ENCODE results near the gene REG4.

REG4 gene

GRCh38 chr1:119797162-119797561, 14.1 kb downstream of the REG4 start:
- FAIRE-seq (no peak), DNase-seq (ENCODE audit: insufficient read length, low spot score) (no peak)
- TF ChIP-seq, protein P1, sequence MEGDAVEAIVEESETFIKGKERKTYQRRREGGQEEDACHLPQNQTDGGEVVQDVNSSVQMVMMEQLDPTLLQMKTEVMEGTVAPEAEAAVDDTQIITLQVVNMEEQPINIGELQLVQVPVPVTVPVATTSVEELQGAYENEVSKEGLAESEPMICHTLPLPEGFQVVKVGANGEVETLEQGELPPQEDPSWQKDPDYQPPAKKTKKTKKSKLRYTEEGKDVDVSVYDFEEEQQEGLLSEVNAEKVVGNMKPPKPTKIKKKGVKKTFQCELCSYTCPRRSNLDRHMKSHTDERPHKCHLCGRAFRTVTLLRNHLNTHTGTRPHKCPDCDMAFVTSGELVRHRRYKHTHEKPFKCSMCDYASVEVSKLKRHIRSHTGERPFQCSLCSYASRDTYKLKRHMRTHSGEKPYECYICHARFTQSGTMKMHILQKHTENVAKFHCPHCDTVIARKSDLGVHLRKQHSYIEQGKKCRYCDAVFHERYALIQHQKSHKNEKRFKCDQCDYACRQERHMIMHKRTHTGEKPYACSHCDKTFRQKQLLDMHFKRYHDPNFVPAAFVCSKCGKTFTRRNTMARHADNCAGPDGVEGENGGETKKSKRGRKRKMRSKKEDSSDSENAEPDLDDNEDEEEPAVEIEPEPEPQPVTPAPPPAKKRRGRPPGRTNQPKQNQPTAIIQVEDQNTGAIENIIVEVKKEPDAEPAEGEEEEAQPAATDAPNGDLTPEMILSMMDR (IDR thresholded peaks at IDR 0.05; ENCODE audit: insufficient read depth, missing control alignments): no peak

- FAIRE-seq (no peak), DNase-seq (ENCODE audit: insufficient read length, low spot score) (no peak)
- TF ChIP-seq, protein P1 (IDR thresholded peaks at IDR 0.05; ENCODE audit: insufficient read depth, missing control alignments): no peak
These were observed 15.7 kb downstream of the REG4 start for GRCh38 chr1:119795261-119796200.

DNA sequence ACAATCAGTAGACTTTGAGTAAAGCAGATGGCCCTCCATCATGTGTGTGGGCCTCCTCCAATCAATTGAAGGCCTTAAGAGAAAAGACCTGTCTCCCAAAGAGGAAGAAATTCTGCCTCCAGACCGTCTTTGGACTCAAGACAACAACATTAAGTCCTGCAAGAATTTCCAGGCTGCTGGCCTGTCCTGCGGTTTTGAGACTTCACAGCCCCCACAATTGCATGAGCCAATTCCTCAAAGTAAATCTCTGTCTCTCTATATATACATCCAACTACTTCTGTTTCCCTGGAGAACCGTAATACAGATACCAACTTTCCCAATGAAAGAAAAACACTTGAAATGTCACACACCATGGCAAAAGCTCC, 16.4 kb downstream of the REG4 start:
- DNase-seq (ENCODE audit: insufficient read length, low spot score) (no peak), FAIRE-seq (no peak)
- TF ChIP-seq, protein P1 (IDR thresholded peaks at IDR 0.05; ENCODE audit: insufficient read depth, missing control alignments): no peak

- no peak for DNase-seq (ENCODE audit: insufficient read length, low spot score)
- no peak for FAIRE-seq
- TF ChIP-seq, protein P1 (IDR thresholded peaks at IDR 0.05; ENCODE audit: insufficient read depth, missing control alignments): no peak
These were observed 16.9 kb downstream of the REG4 start for GRCh38 chr1:119794230-119794875.

DNA sequence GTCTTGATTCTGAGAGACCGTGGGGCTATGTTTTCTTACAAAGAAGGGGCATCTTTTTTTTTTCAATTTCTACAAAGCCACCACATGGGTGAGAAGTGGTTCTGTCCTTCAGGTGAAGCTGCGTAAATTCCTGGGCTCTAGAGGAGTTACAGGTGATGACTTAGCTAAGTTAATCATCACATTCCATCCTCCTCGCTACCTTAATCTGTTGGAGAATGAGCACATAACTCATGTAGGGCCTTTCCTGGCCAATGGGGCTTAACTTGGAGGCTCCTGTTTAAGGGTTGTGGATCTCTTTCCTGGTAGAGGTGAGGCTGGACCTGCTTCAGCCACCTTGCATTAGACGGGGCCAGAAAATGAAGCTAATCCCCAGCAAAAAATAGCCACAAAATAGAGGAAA, 19.9 kb downstream of the REG4 start:
- FAIRE-seq: no peak
- TF ChIP-seq, protein P1 (IDR thresholded peaks at IDR 0.05; ENCODE audit: insufficient read depth, missing control alignments): no peak
- DNase-seq (ENCODE audit: insufficient read length, low spot score): no peak

DNA sequence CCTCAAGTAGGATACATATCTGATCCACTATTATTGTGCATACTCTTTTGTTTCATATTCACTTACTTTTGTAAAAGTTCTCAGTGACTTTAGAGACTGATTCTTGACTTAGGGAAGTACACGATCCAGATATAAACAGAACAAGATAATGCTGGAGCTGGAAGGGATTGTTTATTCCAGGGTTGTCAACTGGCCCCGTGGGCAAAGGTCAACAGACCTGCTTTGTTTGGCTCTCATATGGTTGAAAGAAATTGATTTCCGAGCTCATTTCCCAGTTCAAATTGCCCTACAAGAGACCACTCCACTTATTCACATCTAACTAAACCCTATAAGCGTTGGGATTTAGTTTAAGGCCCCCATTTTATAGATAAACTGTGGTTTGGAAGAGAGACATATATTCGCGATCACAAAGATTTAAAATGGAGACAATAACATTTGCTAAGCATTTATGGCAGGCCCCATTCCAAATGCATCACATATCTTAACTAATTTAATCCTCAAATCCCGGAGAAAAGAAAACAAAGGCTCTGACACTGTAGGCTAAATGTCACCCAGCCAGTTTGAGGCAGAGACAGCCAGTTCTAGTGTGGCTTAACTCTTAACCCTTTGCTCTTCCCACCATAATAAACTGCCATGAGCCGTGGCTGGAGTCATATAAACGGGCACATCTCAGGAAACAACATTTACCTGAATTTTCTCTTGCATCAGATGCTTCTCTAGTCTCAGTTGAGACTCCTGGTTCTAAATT, 20.6 kb downstream of the REG4 start:
- FAIRE-seq: no peak
- TF ChIP-seq, protein P1 (IDR thresholded peaks at IDR 0.05; ENCODE audit: insufficient read depth, missing control alignments): no peak
- no peak for DNase-seq (ENCODE audit: insufficient read length, low spot score)

Measured in D721Med (cell line).